Activated CD4-positive, CD25-positive, alpha-beta regulatory T cell treated with anti-CD3 and anti-CD28 coated beads, Interleukin-2, amount 50 U/mL, for 24 hours (primary cell): ENCODE data around the gene WDR93.
"Not testable (repeated sequence)": the region's sequence is repeated elsewhere in the genome, so short reads cannot be mapped to it uniquely, and the experiment has no call there.

ENCODE experiments used
- ATAC-seq, 2 donors: fragments of 150-1000 bp; cut with Tn5 transposase; one replicate each; pipeline ENCODE4 v1.10.0; 2021; ENCODE audit warnings: mild to moderate bottlenecking in 1 of 2, moderate library complexity in 1 of 2

WDR93 gene

DNA sequence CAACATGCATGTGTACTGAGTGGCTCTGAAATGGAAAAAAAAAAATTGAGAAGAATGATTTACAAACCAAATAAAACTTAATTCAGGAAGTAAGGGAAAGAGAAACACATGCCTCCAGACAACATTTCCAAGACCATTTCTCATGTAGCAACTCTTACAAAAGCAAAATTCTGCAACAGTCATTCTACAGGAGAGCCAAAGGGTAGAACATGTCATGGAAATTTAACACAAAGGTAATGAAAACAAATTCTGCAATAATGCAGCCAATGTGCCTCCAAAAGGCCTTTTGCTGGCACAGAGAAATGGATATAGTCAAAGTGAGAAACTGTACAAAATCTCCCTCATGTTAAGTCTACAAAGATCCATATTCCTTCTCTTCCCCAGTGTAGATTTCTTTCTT lies 4.1 kb upstream of the WDR93 start:
- ATAC-seq: no peak

GRCh38 chr15:89689930-89690275 lies 708 bp upstream of the WDR93 start:
- not testable (repeated sequence) for ATAC-seq

DNA sequence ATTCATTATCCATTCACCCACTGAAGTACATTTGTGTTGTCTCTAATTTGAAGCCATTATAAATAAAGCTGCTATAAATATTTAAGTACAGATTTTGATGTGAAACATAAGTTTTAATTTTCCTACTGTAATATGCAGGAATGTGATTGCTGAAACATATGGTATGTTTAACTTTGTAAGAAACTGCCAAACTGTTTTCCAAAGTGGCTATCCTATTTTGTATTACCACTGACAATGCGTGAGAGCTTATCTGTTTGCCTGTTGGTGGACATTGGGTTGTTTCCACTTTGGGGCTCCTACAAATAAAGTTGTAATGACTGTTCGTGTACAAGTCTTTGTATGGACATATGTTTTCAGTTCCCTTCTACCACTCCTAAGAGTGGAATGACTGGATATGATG lies 2.5 kb downstream of the WDR93 start:
- ATAC-seq: no peak

GRCh38 chr15:89693696-89694095 lies 3.1 kb downstream of the WDR93 start:
- no peak for ATAC-seq

- ATAC-seq: no peak
Measured at GRCh38 chr15:89695198-89695597, 4.6 kb downstream of the WDR93 start.

DNA sequence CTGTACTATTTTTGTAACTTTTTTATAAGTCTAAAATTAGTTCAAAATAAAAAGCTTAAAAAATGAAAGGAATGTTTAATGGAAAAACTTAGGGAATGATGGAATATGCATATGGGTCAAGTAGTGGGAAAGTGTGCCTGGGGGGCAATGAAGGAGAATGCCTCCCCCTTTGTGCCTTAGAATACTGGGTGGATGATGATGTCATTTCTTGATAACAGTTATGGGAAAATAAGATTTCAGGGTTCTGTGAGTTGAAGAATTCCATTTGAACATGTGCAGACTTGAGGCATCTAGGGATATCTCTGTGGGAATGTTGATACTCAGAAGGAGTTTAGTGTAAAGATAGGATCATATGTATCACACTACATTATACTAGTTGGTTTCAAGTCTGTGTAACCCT lies 13.8 kb downstream of the WDR93 start:
- no peak for ATAC-seq

- ATAC-seq: no peak
Measured at GRCh38 chr15:89707577-89707976, 17.0 kb downstream of the WDR93 start.

DNA sequence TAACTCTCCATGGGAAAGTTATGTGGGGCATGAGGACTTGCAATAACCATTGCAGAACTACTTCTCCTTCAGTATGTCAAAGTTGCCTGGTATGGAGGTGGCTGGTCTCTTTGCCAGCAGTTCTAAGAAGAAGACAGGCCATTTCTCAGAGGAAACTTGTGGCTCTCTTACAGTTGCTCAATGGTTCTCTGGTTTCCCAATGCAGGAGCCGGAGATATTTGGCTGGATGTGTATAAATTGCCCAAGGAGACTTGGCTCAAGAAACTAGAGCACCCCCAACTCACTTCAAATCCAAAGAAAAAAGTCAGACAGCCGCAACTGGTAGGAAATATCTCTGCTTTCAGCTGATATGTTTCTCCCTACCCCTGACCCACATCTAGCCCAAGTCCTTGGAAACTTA lies 24.2 kb downstream of the WDR93 start:
- ATAC-seq: no peak

GRCh38 chr15:89723031-89723430 lies 32.4 kb downstream of the WDR93 start:
- ATAC-seq: no peak

GRCh38 chr15:89724621-89725020 lies 34.0 kb downstream of the WDR93 start:
- ATAC-seq: no peak

DNA sequence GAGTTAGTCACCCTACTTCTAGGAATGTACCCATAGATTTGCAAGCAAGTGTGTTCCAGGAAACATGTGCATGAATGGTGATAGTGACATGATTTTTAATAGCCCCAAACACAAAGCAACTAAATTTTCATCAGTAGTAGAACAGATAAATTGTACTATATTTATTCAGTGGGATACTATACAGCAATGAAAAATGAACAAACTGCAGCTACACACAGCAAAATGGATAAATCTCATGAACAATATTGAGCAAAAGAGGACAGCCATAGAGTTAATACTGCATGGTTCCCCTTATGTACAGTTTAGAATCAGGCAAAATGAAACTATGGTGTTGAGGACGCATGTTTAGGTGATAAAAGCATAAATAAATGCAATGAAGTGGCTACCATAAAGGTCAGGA lies 34.5 kb downstream of the WDR93 start:
- no peak for ATAC-seq

DNA sequence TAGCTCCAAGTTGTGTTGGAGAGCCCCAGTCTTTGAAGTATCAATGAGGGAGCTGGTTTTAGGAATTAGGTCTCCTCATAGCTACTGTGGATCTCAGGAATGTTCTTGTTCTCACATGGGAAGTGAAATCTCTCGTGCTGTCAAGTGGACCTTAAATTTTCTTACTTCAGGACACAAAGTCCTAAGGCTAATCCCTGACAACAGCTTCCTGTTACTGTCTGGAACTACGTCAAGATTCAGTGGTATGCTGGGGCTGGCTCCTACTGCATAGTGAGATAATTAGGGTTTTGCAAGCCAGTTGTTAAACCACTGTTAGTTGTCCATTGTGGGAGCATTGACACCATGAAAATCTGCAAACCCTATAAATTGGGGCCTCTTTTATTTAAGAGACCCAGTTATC lies 37.6 kb downstream of the WDR93 start:
- ATAC-seq: no peak

DNA sequence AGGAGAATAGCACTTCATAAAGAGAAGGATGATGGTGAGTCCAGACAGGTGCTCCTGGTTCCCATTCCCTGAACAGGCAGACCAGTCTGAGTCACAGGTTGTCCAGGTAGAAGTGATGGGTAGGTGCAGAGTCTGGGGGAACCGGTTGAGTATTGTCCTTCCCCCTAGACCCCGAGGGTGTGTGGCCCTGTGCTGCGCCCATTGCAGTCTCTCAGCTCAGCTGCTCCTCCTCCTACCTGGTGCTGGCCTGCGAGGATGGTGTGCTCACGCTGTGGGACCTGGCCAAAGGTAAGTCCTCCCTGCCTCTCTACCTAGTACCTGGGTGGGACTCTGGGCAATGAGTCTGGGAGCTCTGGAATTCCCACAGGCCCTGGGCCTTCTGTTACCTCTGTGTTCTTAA lies 40.7 kb downstream of the WDR93 start:
- ATAC-seq: no peak

DNA sequence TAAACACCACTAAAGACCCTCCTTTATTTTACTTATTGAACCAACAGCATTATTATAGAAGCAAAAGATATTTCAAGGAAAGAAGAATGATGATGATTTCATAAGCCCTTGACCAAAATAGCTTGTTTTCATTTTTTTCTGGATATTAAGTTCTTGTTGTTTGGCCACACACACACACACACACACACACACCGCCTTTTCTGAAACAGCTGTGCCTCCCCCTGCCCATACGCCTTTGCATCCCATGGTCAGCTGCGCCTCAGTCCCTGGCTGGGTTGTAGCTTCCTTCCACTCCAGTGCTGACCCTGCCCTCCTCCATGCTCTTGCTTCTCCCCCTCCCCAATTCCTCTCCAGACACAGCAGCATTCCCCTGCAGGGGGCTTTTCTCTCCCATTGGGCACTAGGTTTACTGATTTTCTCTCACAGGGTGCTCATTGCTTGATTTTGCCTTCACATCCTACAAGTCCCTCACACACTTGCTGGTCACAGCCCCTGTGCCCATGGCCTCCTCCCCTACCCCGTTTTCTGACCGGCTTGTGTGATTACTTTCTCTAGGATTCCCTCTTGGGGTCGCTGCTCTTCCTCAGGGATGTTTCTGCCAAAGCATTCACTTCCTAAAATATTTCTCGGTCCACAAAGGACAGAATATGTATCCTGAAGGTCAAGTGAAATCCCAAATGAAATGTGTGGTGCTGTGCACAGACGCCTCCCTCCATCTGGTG lies 42.0 kb downstream of the WDR93 start:
- ATAC-seq: no peak

GRCh38 chr15:89735773-89736172 lies 45.2 kb downstream of the WDR93 start:
- ATAC-seq: no peak

GRCh38 chr15:89740137-89740536 lies 49.5 kb downstream of the WDR93 start:
- peak; percentile 68 to 81 for ATAC-seq

DNA sequence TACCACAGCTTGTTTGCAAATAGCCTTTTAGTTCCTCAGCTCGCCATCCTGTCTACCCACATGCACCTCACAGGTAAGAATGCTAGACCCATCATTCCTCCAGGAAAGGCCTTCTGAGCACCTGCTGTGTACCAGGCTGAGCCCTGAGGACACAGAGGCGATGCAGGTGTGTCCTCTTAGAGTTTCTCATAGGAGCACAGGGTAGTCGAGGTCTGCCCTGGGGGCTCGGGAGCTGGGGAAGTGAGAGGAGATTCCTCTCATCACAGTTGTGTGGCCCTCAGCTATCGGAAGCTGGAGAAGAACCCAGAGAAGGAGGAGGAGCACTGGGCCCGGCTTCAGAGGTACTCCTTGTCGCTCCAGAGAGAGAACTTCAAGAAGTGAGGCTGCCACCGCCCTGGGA lies 52.4 kb downstream of the WDR93 start:
- ATAC-seq: no peak

- ATAC-seq: no peak
Measured at GRCh38 chr15:89743594-89743993, 53.0 kb downstream of the WDR93 start.

- no peak for ATAC-seq
Measured at GRCh38 chr15:89745131-89745530, 54.5 kb downstream of the WDR93 start.

DNA sequence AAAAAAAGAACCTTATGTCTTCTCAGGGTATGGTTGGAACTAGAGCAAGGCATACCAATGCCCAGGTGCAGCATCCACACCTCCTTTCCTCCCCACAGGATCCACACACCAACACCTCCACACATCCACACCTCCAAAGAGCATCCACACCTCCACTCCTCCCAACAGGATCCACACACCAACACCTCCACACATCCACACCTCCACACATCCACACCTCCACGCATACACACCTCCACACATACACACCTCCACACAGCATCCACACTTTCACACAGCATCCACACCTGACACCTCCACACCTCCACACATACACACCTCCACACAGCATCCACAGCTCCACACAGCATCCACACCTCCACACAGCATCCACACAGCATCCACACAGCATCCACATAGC lies 55.2 kb downstream of the WDR93 start:
- ATAC-seq: no peak

GRCh38 chr15:89746386-89746780 lies 55.8 kb downstream of the WDR93 start:
- ATAC-seq: no peak

- no peak for ATAC-seq
Measured at GRCh38 chr15:89747708-89748682, 57.4 kb downstream of the WDR93 start.

- no peak for ATAC-seq
Measured at GRCh38 chr15:89749054-89749453, 58.4 kb downstream of the WDR93 start.

GRCh38 chr15:89749526-89749925 lies 58.9 kb downstream of the WDR93 start:
- no peak for ATAC-seq
